GM23338 (cell line): ENCODE measurements around the gene HSD3B7.

ENCODE experiments used
- CREB1 ChIP-seq: fragments of 250-450 bp; sonication (Bioruptor Pico); IDR thresholded peaks from 2 replicates; pipeline ENCODE4 v1.5.0; 2020; ENCODE audit warnings: low read depth, mild to moderate bottlenecking, moderate library complexity
- CTCF ChIP-seq, 2 experiments: fragments of 200-600 bp in 1 of 2; sonication (generic) in 1 of 2; conservative IDR thresholded peaks; 2 replicates each; pipeline versions ENCODE4 v1.5.1 to v1.6.1; 2016 to 2017; ENCODE audit warnings: antibody characterized with exemption in 2 of 2, low read depth in 2 of 2, mild to moderate bottlenecking in 2 of 2, moderate library complexity in 1 of 2
- ETS1 ChIP-seq: IDR thresholded peaks from 2 replicates; pipeline ENCODE4 v1.6.1; 2016; ENCODE audit warnings: antibody characterized with exemption
- EZH2 ChIP-seq: fragments of 200-600 bp; sonication (generic); IDR thresholded peaks from one replicate; pipeline ENCODE4 v1.8.0; 2017; ENCODE audit warnings: antibody characterized with exemption, mild to moderate bottlenecking, low read depth; ENCODE audit not compliant: unreplicated experiment
- EZH2phosphoT487 ChIP-seq: fragments of 200-600 bp; sonication (generic); IDR thresholded peaks from one replicate; pipeline ENCODE4 v1.8.1; 2018; ENCODE audit warnings: antibody characterized with exemption; ENCODE audit not compliant: unreplicated experiment
- JUNB ChIP-seq: IDR thresholded peaks from one replicate; pipeline ENCODE4 v1.6.1; 2016; ENCODE audit warnings: antibody characterized with exemption; ENCODE audit not compliant: unreplicated experiment
- NANOG ChIP-seq: IDR thresholded peaks from 2 replicates; pipeline ENCODE4 v1.6.1; 2016; ENCODE audit warnings: antibody characterized with exemption, borderline replicate concordance
- POLR2AphosphoS5 ChIP-seq: IDR thresholded peaks from 2 replicates; pipeline ENCODE4 v1.6.1; 2016; ENCODE audit warnings: antibody characterized with exemption, low read depth
- REST ChIP-seq: IDR thresholded peaks from one replicate; pipeline ENCODE4 v1.6.1; 2018; ENCODE audit warnings: antibody characterized with exemption; ENCODE audit not compliant: unreplicated experiment
- STAT1 ChIP-seq: IDR thresholded peaks from one replicate; pipeline ENCODE4 v1.6.1; 2016; ENCODE audit warnings: antibody characterized with exemption; ENCODE audit not compliant: unreplicated experiment
- ZNF114 ChIP-seq: fragments of 250-450 bp; sonication (Bioruptor Pico); IDR thresholded peaks from 2 replicates; pipeline ENCODE4 v1.5.0; 2020; ENCODE audit warnings: mild to moderate bottlenecking, moderate library complexity
- ZNF331 ChIP-seq: fragments of 250-450 bp; sonication (Bioruptor Pico); IDR thresholded peaks from 2 replicates; pipeline ENCODE4 v1.5.0; 2020; ENCODE audit warnings: low read depth, mild to moderate bottlenecking, moderate library complexity
- ZNF462 ChIP-seq: fragments of 250-450 bp; sonication (Bioruptor Pico); IDR thresholded peaks from 2 replicates; pipeline ENCODE4 v1.5.0; 2020; ENCODE audit warnings: mild to moderate bottlenecking, moderate library complexity

GRCh38 chr16:30974348-30974747, 10.7 kb upstream of the HSD3B7 start:
- TF ChIP-seq CTCF (conservative IDR thresholded peaks at IDR 0.05; ENCODE audit: low read depth in 2 of 2), result no peak
- no peak for TF ChIP-seq EZH2
- no peak for TF ChIP-seq REST
- TF ChIP-seq POLR2AphosphoS5, result no peak
- no peak for TF ChIP-seq EZH2phosphoT487
- TF ChIP-seq ZNF114 (CRISPR knock-in tag), result no peak
- TF ChIP-seq JUNB, result no peak
- no peak for TF ChIP-seq CREB1 (CRISPR knock-in tag)
- no peak for TF ChIP-seq ETS1
- no peak for TF ChIP-seq STAT1
- TF ChIP-seq ZNF462 (CRISPR knock-in tag), result no peak
- TF ChIP-seq ZNF331 (CRISPR knock-in tag), result no peak
- no peak for TF ChIP-seq NANOG
